Measurements from ENCODE around the gene ARSI. TPM values are rescaled to one million over a fixed set of nuclear protein-coding genes. Genes with fewer than 3 reads are reported as not detected.

The ARSI gene
- total and polyA plus RNA-seq, 2 of the 13 experiments (the other 11 are each of a cell fraction or from before 2014, with no cell fraction given): 4.2 to 33.9 TPM

DNA sequence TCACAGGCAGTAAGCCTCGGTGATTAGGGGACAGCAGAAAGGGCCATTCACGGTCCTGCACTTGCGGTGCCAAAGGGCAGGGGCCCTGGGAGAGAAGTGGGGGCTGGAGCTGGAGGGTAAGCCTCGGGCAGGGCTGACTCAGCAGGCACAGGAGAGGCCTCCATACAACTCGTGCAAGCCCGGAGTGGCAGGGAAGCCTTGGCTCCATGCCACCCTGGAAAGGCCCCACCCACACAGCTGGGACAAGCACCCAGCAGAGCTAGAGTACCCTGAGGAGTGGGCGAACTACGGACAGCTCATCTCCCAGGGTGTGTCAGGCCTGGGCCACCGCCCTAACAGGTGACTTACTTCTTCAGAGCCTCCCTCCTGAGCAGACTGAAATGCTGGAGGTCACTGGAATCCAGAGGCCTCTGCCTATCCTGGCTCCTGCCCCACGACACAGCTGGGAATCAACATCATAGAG is 7.5 kb downstream of the ARSI start (continued):
- no peak for TF ChIP-seq CREM (IDR thresholded peaks at IDR 0.05)
- no peak for TF ChIP-seq CREM (CRISPR knock-in tag; IDR thresholded peaks at IDR 0.05)
- peak; percentile 56; the same call in 1 of the 2 replicates for TF ChIP-seq MAFF (IDR thresholded peaks at IDR 0.05; ENCODE audit: low read depth, low read length)
- 0 out of 2 replicates have a peak, but pooled peaks have one; percentile 15 for TF ChIP-seq RARA (CRISPR knock-in tag; IDR thresholded peaks at IDR 0.05)
- TF ChIP-seq MAFK (conservative IDR thresholded peaks at IDR 0.05 in 1 of 2, IDR thresholded peaks at IDR 0.05 in 1 of 2; ENCODE audit: low read length in 2 of 2): peak; percentile 31 to 41; a peak in 2 of 4 replicates
- TF ChIP-seq CBFB (CRISPR knock-in tag; IDR thresholded peaks at IDR 0.05): 0 out of 2 replicates have a peak, but pooled peaks have one; percentile 7
- TF ChIP-seq, protein P1, sequence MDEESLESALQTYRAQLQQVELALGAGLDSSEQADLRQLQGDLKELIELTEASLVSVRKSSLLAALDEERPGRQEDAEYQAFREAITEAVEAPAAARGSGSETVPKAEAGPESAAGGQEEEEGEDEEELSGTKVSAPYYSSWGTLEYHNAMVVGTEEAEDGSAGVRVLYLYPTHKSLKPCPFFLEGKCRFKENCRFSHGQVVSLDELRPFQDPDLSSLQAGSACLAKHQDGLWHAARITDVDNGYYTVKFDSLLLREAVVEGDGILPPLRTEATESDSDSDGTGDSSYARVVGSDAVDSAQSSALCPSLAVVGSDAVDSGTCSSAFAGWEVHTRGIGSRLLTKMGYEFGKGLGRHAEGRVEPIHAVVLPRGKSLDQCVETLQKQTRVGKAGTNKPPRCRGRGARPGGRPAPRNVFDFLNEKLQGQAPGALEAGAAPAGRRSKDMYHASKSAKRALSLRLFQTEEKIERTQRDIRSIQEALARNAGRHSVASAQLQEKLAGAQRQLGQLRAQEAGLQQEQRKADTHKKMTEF (CRISPR knock-in tag; IDR thresholded peaks at IDR 0.05): no peak
- peak; percentile 52 for TF ChIP-seq TARDBP (CRISPR knock-in tag; IDR thresholded peaks at IDR 0.05)
- TF ChIP-seq, protein P2, sequence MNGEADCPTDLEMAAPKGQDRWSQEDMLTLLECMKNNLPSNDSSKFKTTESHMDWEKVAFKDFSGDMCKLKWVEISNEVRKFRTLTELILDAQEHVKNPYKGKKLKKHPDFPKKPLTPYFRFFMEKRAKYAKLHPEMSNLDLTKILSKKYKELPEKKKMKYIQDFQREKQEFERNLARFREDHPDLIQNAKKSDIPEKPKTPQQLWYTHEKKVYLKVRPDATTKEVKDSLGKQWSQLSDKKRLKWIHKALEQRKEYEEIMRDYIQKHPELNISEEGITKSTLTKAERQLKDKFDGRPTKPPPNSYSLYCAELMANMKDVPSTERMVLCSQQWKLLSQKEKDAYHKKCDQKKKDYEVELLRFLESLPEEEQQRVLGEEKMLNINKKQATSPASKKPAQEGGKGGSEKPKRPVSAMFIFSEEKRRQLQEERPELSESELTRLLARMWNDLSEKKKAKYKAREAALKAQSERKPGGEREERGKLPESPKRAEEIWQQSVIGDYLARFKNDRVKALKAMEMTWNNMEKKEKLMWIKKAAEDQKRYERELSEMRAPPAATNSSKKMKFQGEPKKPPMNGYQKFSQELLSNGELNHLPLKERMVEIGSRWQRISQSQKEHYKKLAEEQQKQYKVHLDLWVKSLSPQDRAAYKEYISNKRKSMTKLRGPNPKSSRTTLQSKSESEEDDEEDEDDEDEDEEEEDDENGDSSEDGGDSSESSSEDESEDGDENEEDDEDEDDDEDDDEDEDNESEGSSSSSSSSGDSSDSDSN (CRISPR knock-in tag; IDR thresholded peaks at IDR 0.05): peak; percentile 73; the same call in 1 of the 2 replicates
- no peak for TF ChIP-seq ONECUT2 (CRISPR knock-in tag; IDR thresholded peaks at IDR 0.05)
- 0 out of 2 replicates have a peak, but pooled peaks have one; percentile 48 for TF ChIP-seq REPIN1 (CRISPR knock-in tag; IDR thresholded peaks at IDR 0.05; ENCODE audit: borderline replicate concordance, low read depth)
- TF ChIP-seq, protein P3, sequence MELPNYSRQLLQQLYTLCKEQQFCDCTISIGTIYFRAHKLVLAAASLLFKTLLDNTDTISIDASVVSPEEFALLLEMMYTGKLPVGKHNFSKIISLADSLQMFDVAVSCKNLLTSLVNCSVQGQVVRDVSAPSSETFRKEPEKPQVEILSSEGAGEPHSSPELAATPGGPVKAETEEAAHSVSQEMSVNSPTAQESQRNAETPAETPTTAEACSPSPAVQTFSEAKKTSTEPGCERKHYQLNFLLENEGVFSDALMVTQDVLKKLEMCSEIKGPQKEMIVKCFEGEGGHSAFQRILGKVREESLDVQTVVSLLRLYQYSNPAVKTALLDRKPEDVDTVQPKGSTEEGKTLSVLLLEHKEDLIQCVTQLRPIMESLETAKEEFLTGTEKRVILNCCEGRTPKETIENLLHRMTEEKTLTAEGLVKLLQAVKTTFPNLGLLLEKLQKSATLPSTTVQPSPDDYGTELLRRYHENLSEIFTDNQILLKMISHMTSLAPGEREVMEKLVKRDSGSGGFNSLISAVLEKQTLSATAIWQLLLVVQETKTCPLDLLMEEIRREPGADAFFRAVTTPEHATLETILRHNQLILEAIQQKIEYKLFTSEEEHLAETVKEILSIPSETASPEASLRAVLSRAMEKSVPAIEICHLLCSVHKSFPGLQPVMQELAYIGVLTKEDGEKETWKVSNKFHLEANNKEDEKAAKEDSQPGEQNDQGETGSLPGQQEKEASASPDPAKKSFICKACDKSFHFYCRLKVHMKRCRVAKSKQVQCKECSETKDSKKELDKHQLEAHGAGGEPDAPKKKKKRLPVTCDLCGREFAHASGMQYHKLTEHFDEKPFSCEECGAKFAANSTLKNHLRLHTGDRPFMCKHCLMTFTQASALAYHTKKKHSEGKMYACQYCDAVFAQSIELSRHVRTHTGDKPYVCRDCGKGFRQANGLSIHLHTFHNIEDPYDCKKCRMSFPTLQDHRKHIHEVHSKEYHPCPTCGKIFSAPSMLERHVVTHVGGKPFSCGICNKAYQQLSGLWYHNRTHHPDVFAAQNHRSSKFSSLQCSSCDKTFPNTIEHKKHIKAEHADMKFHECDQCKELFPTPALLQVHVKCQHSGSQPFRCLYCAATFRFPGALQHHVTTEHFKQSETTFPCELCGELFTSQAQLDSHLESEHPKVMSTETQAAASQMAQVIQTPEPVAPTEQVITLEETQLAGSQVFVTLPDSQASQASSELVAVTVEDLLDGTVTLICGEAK (IDR thresholded peaks at IDR 0.05): no peak
- TF ChIP-seq, protein P3 (CRISPR knock-in tag; IDR thresholded peaks at IDR 0.05): 0 out of 2 replicates have a peak, but pooled peaks have one; percentile 1
- TF ChIP-seq BCL6 (CRISPR knock-in tag; IDR thresholded peaks at IDR 0.05): 0 out of 2 replicates have a peak, but pooled peaks have one; percentile 23
